Measurements from ENCODE around the gene BMPR2.
A peak's percentile ranks its signal among the peaks of the same experiment; 100 is the strongest.

Gene BMPR2

GRCh38 chr2:202588647-202589581, 212.8 kb downstream of the BMPR2 start:
- peak; percentile 15 to 47 for DNase-seq (ENCODE audit: extremely low read depth in 1 of 2, low read depth in 1 of 2)

GRCh38 chr2:202589582-202589949, 213.4 kb downstream of the BMPR2 start:
- no peak for DNase-seq (ENCODE audit: extremely low read depth in 1 of 2, low read depth in 1 of 2)

GRCh38 chr2:202592566-202592965, 216.4 kb downstream of the BMPR2 start:
- no peak for DNase-seq (ENCODE audit: extremely low read depth in 1 of 2, low read depth in 1 of 2)

GRCh38 chr2:202599105-202599504, 223.0 kb downstream of the BMPR2 start:
- no peak for DNase-seq (ENCODE audit: extremely low read depth in 1 of 2, low read depth in 1 of 2)

GRCh38 chr2:202599911-202600310, 223.8 kb downstream of the BMPR2 start:
- no peak for DNase-seq (ENCODE audit: extremely low read depth in 1 of 2, low read depth in 1 of 2)

GRCh38 chr2:202604699-202605098, 228.6 kb downstream of the BMPR2 start:
- DNase-seq (ENCODE audit: extremely low read depth in 1 of 2, low read depth in 1 of 2), result no peak

- no peak for DNase-seq (ENCODE audit: extremely low read depth in 1 of 2, low read depth in 1 of 2)
Observed at GRCh38 chr2:202605174-202605573, 229.0 kb downstream of the BMPR2 start.

- DNase-seq (ENCODE audit: extremely low read depth in 1 of 2, low read depth in 1 of 2), result no peak
Observed at GRCh38 chr2:202608142-202608852, 232.2 kb downstream of the BMPR2 start.

GRCh38 chr2:202609381-202610145, 233.4 kb downstream of the BMPR2 start:
- DNase-seq (ENCODE audit: extremely low read depth in 1 of 2, low read depth in 1 of 2), result no peak

GRCh38 chr2:202610380-202610779, 234.3 kb downstream of the BMPR2 start:
- DNase-seq (ENCODE audit: extremely low read depth in 1 of 2, low read depth in 1 of 2), result no peak

GRCh38 chr2:202612145-202612544, 236.0 kb downstream of the BMPR2 start:
- DNase-seq (ENCODE audit: extremely low read depth in 1 of 2, low read depth in 1 of 2), result no peak

- no peak for DNase-seq (ENCODE audit: extremely low read depth in 1 of 2, low read depth in 1 of 2)
Observed at GRCh38 chr2:202613479-202613878, 237.4 kb downstream of the BMPR2 start.

Measured in stimulated activated CD8-positive, alpha-beta memory T cell treated with anti-CD3 and anti-CD28 coated beads, Interleukin-7, amount 100 ng/mL, for 48 hours (primary cell).